Panc1 (cell line): ENCODE results near the gene RASSF7. TPM values are rescaled to one million over a fixed set of nuclear protein-coding genes. Genes with fewer than 3 reads are reported as not detected.

Experiments used
- ATAC-seq: fragments of 200-7000 bp; cut with Tn5 transposase; 2 replicates; pipeline ENCODE4 v1.9.1; 2020; ENCODE audit warnings: mild to moderate bottlenecking, moderate library complexity
- BruUV-seq: library from RNA; stranded (reverse); fragments of 400-500 nt; replicated peaks from 2 replicates; lab custom pipeline; 2021; lab: Mats Ljungman, UMichigan
- CTCF ChIA-PET: fragments of 300-600 bp; sonication (Branson Sonifier 250); formaldehyde crosslinking; loops from one replicate; lab custom pipeline; 2022; ENCODE audit warnings: antibody characterized with exemption; lab: Charles Lee
- POLR2A ChIA-PET: fragments of 300-600 bp; sonication (Branson Sonifier 250); formaldehyde crosslinking; loops from one replicate; lab custom pipeline; 2022; ENCODE audit warnings: antibody characterized with exemption; lab: Charles Lee
- DNase-seq: peaks from one replicate; pipeline ENCODE4 v3.0.0-alpha.2; 2010; ENCODE audit warnings: low read depth, low spot score
- H3K27ac ChIP-seq: 2 replicates; pipeline ENCODE4 v1.5.1; 2011; ENCODE audit warnings: mild to moderate bottlenecking, low read length, inconsistent platforms
- H3K27me3 ChIP-seq: fragments of 200-500 bp; sonication (Bioruptor generic); 2 replicates; pipeline ENCODE4 v1.6.0; 2014; ENCODE audit warnings: low read length, inconsistent platforms; ENCODE audit not compliant: control insufficient read depth, insufficient read depth
- H3K36me3 ChIP-seq: fragments of 200-500 bp; sonication (Bioruptor generic); 2 replicates; pipeline ENCODE4 v1.5.1; 2014; ENCODE audit warnings: inconsistent platforms, mild to moderate bottlenecking, low read length, moderate library complexity; ENCODE audit not compliant: control insufficient read depth, insufficient read depth
- H3K4me1 ChIP-seq: 2 replicates; pipeline ENCODE4 v1.5.1; 2011; ENCODE audit warnings: inconsistent platforms, mild to moderate bottlenecking, low read length, moderate library complexity; ENCODE audit not compliant: control insufficient read depth, insufficient read depth
- H3K4me3 ChIP-seq, 2 experiments: 2 replicates each; pipeline ENCODE4 v1.5.1; 2011 to 2012; ENCODE audit warnings: low read depth in 2 of 2, low read length in 2 of 2, mild to moderate bottlenecking in 2 of 2, inconsistent platforms in 1 of 2, moderate library complexity in 1 of 2
- H3K9me3 ChIP-seq: fragments of 200-500 bp; sonication (Bioruptor generic); 2 replicates; pipeline ENCODE4 v1.5.1; 2014; ENCODE audit warnings: low read depth, mild to moderate bottlenecking, inconsistent platforms, low read length, moderate library complexity; ENCODE audit not compliant: control insufficient read depth, insufficient read depth
- CTCF ChIP-seq: fragments of 450-650 bp; IDR thresholded peaks from 2 replicates; pipeline ENCODE4 v1.5.1; 2017; ENCODE audit warnings: mild to moderate bottlenecking
- POLR2AphosphoS5 ChIP-seq: IDR thresholded peaks from 2 replicates; pipeline ENCODE4 v1.6.1; 2012; ENCODE audit warnings: mild to moderate bottlenecking, low read depth, low read length, moderate library complexity
- REST ChIP-seq, 2 experiments: IDR thresholded peaks; 2 replicates each; pipeline ENCODE4 v1.6.1; 2011 to 2012; ENCODE audit warnings: low read depth in 2 of 2, control low read depth in 1 of 2, low read length in 1 of 2, mild to moderate bottlenecking in 1 of 2, moderate library complexity in 1 of 2; ENCODE audit not compliant: insufficient read depth in 1 of 2
- SIN3A ChIP-seq: IDR thresholded peaks from 2 replicates; pipeline ENCODE4 v1.6.1; 2012; ENCODE audit warnings: low read depth, mild to moderate bottlenecking, low read length, moderate library complexity, borderline replicate concordance; ENCODE audit not compliant: insufficient read depth
- TCF7L2 ChIP-seq: IDR thresholded peaks from 2 replicates; pipeline ENCODE4 v1.6.1; 2011; ENCODE audit warnings: mild to moderate bottlenecking, low read depth, low read length, inconsistent platforms
- in situ Hi-C: cut with HindIII; loops from 2 replicates; pipeline ENCODE4 v1.10.0; 2016; ENCODE audit warnings: low sequenced_read_pairs, low pct_unique_long_range_greater_than_20kb
- intact Hi-C: fragments of 100-400 bp; cut with micrococcal nuclease; formaldehyde crosslinking; loops from one replicate; pipeline ENCODE4 v1.10.0; 2022; ENCODE audit not compliant: unreplicated experiment
- total RNA-seq: library from RNA; stranded (reverse); gene quantifications from one replicate; pipeline ENCODE4 v1.2.1, GENCODE V29; 2021; ENCODE audit not compliant: unreplicated experiment

The RASSF7 gene
- total RNA-seq, 1 experiment from 2014 or later = 81.8 TPM

- in situ Hi-C loops = no loop called here
Measured at GRCh38 chr11:569158-569885, 8.6 kb downstream of the RASSF7 start.

DNA sequence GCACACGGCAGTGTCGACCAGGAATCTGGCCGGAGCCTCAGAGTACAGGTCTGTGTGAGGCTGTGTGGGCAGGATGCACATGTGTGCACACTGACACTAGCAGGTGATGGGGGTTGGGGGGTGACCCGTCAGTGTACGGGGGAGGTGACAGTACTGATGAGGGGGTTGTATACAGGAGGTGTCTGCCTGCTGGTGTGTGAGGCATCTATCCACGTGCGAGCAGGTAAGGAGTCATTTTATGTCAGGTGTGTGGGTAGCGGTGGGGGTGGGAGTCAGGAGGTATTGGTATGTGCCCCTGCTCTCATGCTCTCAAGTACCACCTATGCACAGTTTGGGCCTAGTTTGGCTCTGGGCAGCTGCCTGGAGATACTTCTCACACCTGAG lies 11.0 kb downstream of the RASSF7 start:
- POLR2A ChIA-PET = no interaction called here
- CTCF ChIA-PET = no interaction called here
- Histone ChIP-seq H3K9me3 (no peaks in the 10 kb centered on the region), H3K27ac (no peak overlapping the region), H3K4me1 (peaks cover 34% of the 10 kb centered on the region), H3K27me3 (no peaks in the 10 kb centered on the region), H3K36me3 (no peaks in the 10 kb centered on the region; the same call in 1 of the 2 replicates), H3K4me3 (no peak overlapping the region)
- ATAC-seq (no peak), DNase-seq (no peak)
- TF ChIP-seq CTCF = no peak
- no peak for TF ChIP-seq TCF7L2
- TF ChIP-seq POLR2AphosphoS5 = no peak
- no peak for TF ChIP-seq REST (IDR thresholded peaks at IDR 0.05; ENCODE audit: insufficient read depth in 1 of 2, low read depth in 2 of 2, low read length in 1 of 2)
- no peak for TF ChIP-seq SIN3A
- BruUV-seq = no TSS peak
- in situ Hi-C loops = no loop called here
- intact Hi-C loops = no loop called here

More at GRCh38 chr11:569158-569885, 8.6 kb downstream of the RASSF7 start:
- no peak for TF ChIP-seq TCF7L2
- no peak for TF ChIP-seq SIN3A
- no peak for TF ChIP-seq CTCF
- TF ChIP-seq POLR2AphosphoS5 = no peak
- TF ChIP-seq REST (IDR thresholded peaks at IDR 0.05; ENCODE audit: insufficient read depth in 1 of 2, low read depth in 2 of 2, low read length in 1 of 2) = no peak
- no peak for ATAC-seq
- Histone ChIP-seq H3K27me3 (no peaks in the 10 kb centered on the region), H3K4me3 (peak overlapping the region; percentile 61 to 68), H3K4me1 (peaks cover 41% of the 10 kb centered on the region), H3K9me3 (no peaks in the 10 kb centered on the region), H3K36me3 (no peaks in the 10 kb centered on the region), H3K27ac (peak overlapping the region; percentile 90)
- intact Hi-C loops = no loop called here
- POLR2A ChIA-PET = interaction anchor here (0.6 kb wide), 1 partner anchor 9 kb away, joined by 4 read pairs; no protein-coding TSS in a partner anchor
- DNase-seq = no peak
- TSS peak; percentile 81 for BruUV-seq
- CTCF ChIA-PET = no interaction called here
